GM18951 (cell line): Measurements from ENCODE around the gene KMO.

Experiments
- POLR2A ChIP-seq: IDR thresholded peaks from 4 replicates; pipeline ENCODE4 v1.6.1; 2011; ENCODE audit warnings: mild to moderate bottlenecking; ENCODE audit not compliant: insufficient read length, insufficient read depth; ENCODE audit errors: extremely low read depth
- in situ Hi-C: fragments of 300-500 bp; cut with MboI; formaldehyde crosslinking; loops from one replicate; pipeline ENCODE4 v1.12.0; 2022; ENCODE audit warnings: low sequenced_read_pairs, mixed read lengths, inconsistent platforms; ENCODE audit not compliant: unreplicated experiment

Gene KMO

GRCh38 chr1:241551759-241552638, 19.8 kb downstream of the KMO start:
- in situ Hi-C loops = no loop called here
- peak; percentile 27 for TF ChIP-seq POLR2A

- no peak for TF ChIP-seq POLR2A
- in situ Hi-C loops = no loop called here
Measured at GRCh38 chr1:241553886-241554592, 21.9 kb downstream of the KMO start.

- in situ Hi-C loops = no loop called here
Measured at GRCh38 chr1:241555526-241555925, 23.3 kb downstream of the KMO start.

GRCh38 chr1:241557031-241557430, 24.9 kb downstream of the KMO start:
- in situ Hi-C loops = no loop called here
- TF ChIP-seq POLR2A = no peak

More at GRCh38 chr1:241555526-241555925, 23.3 kb downstream of the KMO start:
- TF ChIP-seq POLR2A = no peak

GRCh38 chr1:241557551-241558193, 25.5 kb downstream of the KMO start:
- in situ Hi-C loops = no loop called here
- no peak for TF ChIP-seq POLR2A

- in situ Hi-C loops = no loop called here
- no peak for TF ChIP-seq POLR2A
Measured at GRCh38 chr1:241560146-241560848, 28.1 kb downstream of the KMO start.

- in situ Hi-C loops = no loop called here
- TF ChIP-seq POLR2A = no peak
Measured at GRCh38 chr1:241560849-241561187, 28.6 kb downstream of the KMO start.

- in situ Hi-C loops = no loop called here
- TF ChIP-seq POLR2A = no peak
Measured at GRCh38 chr1:241569848-241570247, 37.7 kb downstream of the KMO start.

GRCh38 chr1:241574154-241574553, 42.0 kb downstream of the KMO start:
- in situ Hi-C loops = no loop called here
- no peak for TF ChIP-seq POLR2A

- in situ Hi-C loops = no loop called here
- TF ChIP-seq POLR2A = no peak
Measured at GRCh38 chr1:241579434-241579833, 47.3 kb downstream of the KMO start.

- in situ Hi-C loops = no loop called here
- TF ChIP-seq POLR2A = no peak
Measured at GRCh38 chr1:241582921-241583321, 50.7 kb downstream of the KMO start.

GRCh38 chr1:241586905-241587512, 54.8 kb downstream of the KMO start:
- in situ Hi-C loops = no loop called here
- TF ChIP-seq POLR2A = no peak
